Endothelial cell of umbilical vein (primary cell): ENCODE measurements around the gene RFC2. TPM values are rescaled to one million over a fixed set of nuclear protein-coding genes. Genes with fewer than 3 reads are reported as not detected.

ENCODE experiments used
- BruUV-seq: library from RNA; stranded (reverse); fragments of 400-500 nt; replicated peaks from 2 replicates; lab custom pipeline; 2021; lab: Mats Ljungman, UMichigan
- CTCF ChIA-PET: fragments of 300-600, 350-600 bp; sonication (Branson Sonifier 250); formaldehyde crosslinking; loops from one replicate; lab custom pipeline; 2021; ENCODE audit warnings: antibody characterized with exemption, inconsistent platforms; lab: Charles Lee
- POLR2A ChIA-PET: fragments of 300-600, 350-600 bp; sonication (Branson Sonifier 250); formaldehyde crosslinking; loops from one replicate; lab custom pipeline; 2021; ENCODE audit warnings: antibody characterized with exemption, inconsistent platforms; lab: Charles Lee
- DNase-seq: peaks from one replicate; pipeline ENCODE4 v3.0.0-alpha.2; 2011; ENCODE audit warnings: low read depth, low spot score
- FAIRE-seq: peaks from 2 replicates; lab custom pipeline; 2011; peaks lifted over from hg19 to GRCh38; lab: Jason Lieb, UNC
- H2AFZ ChIP-seq: 2 replicates; pipeline ENCODE4 v1.6.0; 2012; ENCODE audit warnings: low read depth, low read length, control low read depth, inconsistent platforms
- H3K27ac ChIP-seq: 2 replicates; pipeline ENCODE4 v1.5.1; 2011; ENCODE audit warnings: low read depth, mild to moderate bottlenecking, control low read depth, low read length, moderate library complexity; ENCODE audit not compliant: insufficient read depth
- H3K27me3 ChIP-seq, 2 experiments: 2 replicates each; pipeline versions ENCODE4 v1.6.0 to v1.6.1; 2011; ENCODE audit warnings: low read length in 2 of 2, mixed read lengths in 1 of 2; ENCODE audit not compliant: control insufficient read depth in 2 of 2, insufficient read depth in 2 of 2
- H3K36me3 ChIP-seq, 2 experiments: 2 replicates in 1 of 2; 3 replicates in 1 of 2; pipeline ENCODE4 v1.5.1; 2011; ENCODE audit warnings: low read length in 2 of 2, mild to moderate bottlenecking in 1 of 2, moderate library complexity in 1 of 2; ENCODE audit not compliant: control insufficient read depth in 2 of 2, insufficient read depth in 2 of 2; ENCODE audit errors: extremely low read depth in 1 of 2
- H3K4me1 ChIP-seq: 3 replicates; pipeline ENCODE4 v1.5.1; 2011; ENCODE audit warnings: mild to moderate bottlenecking, low read length; ENCODE audit not compliant: control insufficient read depth, insufficient read depth; ENCODE audit errors: extremely low read depth
- H3K4me2 ChIP-seq: 2 replicates; pipeline ENCODE4 v1.6.1; 2011; ENCODE audit warnings: low read length, control low read depth, mixed read lengths; ENCODE audit not compliant: insufficient read depth
- H3K4me3 ChIP-seq, 3 experiments: fragments of 200-600 bp in 1 of 3; sonication (generic), shearing (Covaris generic) in 1 of 3; replicated peaks in 1 of 3; 2 replicates each; pipeline ENCODE4 v1.5.1; 2011 to 2016; ENCODE audit warnings: control low read depth in 3 of 3, low read length in 3 of 3, mild to moderate bottlenecking in 2 of 3, inconsistent platforms in 1 of 3, low read depth in 1 of 3, moderate library complexity in 1 of 3; ENCODE audit not compliant: insufficient read depth in 1 of 3
- H3K79me2 ChIP-seq: 2 replicates; pipeline ENCODE4 v1.6.0; 2012; ENCODE audit warnings: low read length, inconsistent platforms; ENCODE audit not compliant: control insufficient read depth, insufficient read depth
- H3K9ac ChIP-seq: replicated peaks from 2 replicates; pipeline ENCODE3; 2011; ENCODE audit warnings: low read length, control low read depth; ENCODE audit not compliant: insufficient read depth; ENCODE audit errors: extremely low read depth
- H3K9me1 ChIP-seq: replicated peaks from 3 replicates; pipeline ENCODE4 v1.6.0; 2011; ENCODE audit warnings: mild to moderate bottlenecking, low read length; ENCODE audit not compliant: control insufficient read depth, insufficient read depth; ENCODE audit errors: extremely low read depth
- H3K9me3 ChIP-seq: replicated peaks from 2 replicates; pipeline ENCODE4 v1.5.1; 2012; ENCODE audit warnings: low read length, inconsistent platforms; ENCODE audit not compliant: control insufficient read depth, insufficient read depth
- H4K20me1 ChIP-seq: replicated peaks from 2 replicates; pipeline ENCODE3; 2011; ENCODE audit warnings: mild to moderate bottlenecking, low read length; ENCODE audit not compliant: control insufficient read depth, insufficient read depth; ENCODE audit errors: extremely low read depth
- EZH2 ChIP-seq: IDR thresholded peaks from 2 replicates; pipeline ENCODE4 v1.6.1; 2012; ENCODE audit warnings: borderline replicate concordance, low read depth, mild to moderate bottlenecking, moderate library complexity, low read length, inconsistent platforms; ENCODE audit not compliant: severe bottlenecking
- GATA2 ChIP-seq: IDR thresholded peaks from 2 replicates; pipeline ENCODE4 v1.7.0; 2011; ENCODE audit warnings: low read depth, mild to moderate bottlenecking, moderate library complexity, mixed read lengths, low read length; ENCODE audit not compliant: insufficient read length, insufficient read depth
- JUN ChIP-seq: IDR thresholded peaks from 2 replicates; pipeline ENCODE4 v1.6.1; 2011; ENCODE audit warnings: borderline replicate concordance, low read depth; ENCODE audit not compliant: insufficient read length, insufficient read depth
- POLR2A ChIP-seq: IDR thresholded peaks from 2 replicates; pipeline ENCODE4 v1.6.1; 2012; ENCODE audit warnings: low read depth, mild to moderate bottlenecking, control low read depth, low read length
- POLR2AphosphoS5 ChIP-seq: IDR thresholded peaks from 2 replicates; pipeline ENCODE4 v1.6.1; 2012; ENCODE audit warnings: low read depth, mild to moderate bottlenecking, control low read depth, low read length, moderate library complexity; ENCODE audit not compliant: insufficient read depth
- dilution Hi-C: fragments of 300-500 bp; cut with MboI; formaldehyde crosslinking; loops from one replicate; pipeline ENCODE4 v1.15.0; 2019; ENCODE audit warnings: low sequenced_read_pairs; ENCODE audit not compliant: extremely low pct_ligation_motif_present
- intact Hi-C: fragments of 100-400 bp; cut with micrococcal nuclease; formaldehyde crosslinking; loops from one replicate; pipeline ENCODE4 v1.10.0; 2022
- polyA plus RNA-seq, 4 experiments: library from polyadenylated mRNA; depleted of rRNA in 3 of 4; stranded (reverse) in 3 of 4; unstranded in 1 of 4; fragments of >200 nt; gene quantifications; 2 replicates each; pipeline versions ENCODE4 v1.2.1 to v1.2.3, GENCODE V29; 2011 to 2012; ENCODE audit warnings: missing spikeins in 1 of 4
- total RNA-seq: library from RNA; stranded (reverse); gene quantifications from 2 replicates; pipeline ENCODE4 v1.2.3, GENCODE V29; 2021
- TF ChIP-seq, protein P1 (sequence below): IDR thresholded peaks from 2 replicates; pipeline ENCODE4 v1.6.1; 2011; ENCODE audit not compliant: insufficient read depth, insufficient read length
- TF ChIP-seq, protein P2 (sequence below), 2 donors: IDR thresholded peaks; 1 replicate in 1 of 2; 2 replicates in 1 of 2; pipeline ENCODE4 v1.5.1; 2011; ENCODE audit warnings: low read length in 2 of 2, mild to moderate bottlenecking in 2 of 2, moderate library complexity in 2 of 2, control low read depth in 1 of 2, inconsistent platforms in 1 of 2, low read depth in 1 of 2; ENCODE audit not compliant: insufficient read depth in 1 of 2; ENCODE audit errors: extremely low read depth in 1 of 2

RFC2 gene
- total and polyA plus RNA-seq, 2 donors (not counting 3 experiments of a cell fraction or from before 2014, with no cell fraction given) = 24.4 to 44.3 TPM

DNA sequence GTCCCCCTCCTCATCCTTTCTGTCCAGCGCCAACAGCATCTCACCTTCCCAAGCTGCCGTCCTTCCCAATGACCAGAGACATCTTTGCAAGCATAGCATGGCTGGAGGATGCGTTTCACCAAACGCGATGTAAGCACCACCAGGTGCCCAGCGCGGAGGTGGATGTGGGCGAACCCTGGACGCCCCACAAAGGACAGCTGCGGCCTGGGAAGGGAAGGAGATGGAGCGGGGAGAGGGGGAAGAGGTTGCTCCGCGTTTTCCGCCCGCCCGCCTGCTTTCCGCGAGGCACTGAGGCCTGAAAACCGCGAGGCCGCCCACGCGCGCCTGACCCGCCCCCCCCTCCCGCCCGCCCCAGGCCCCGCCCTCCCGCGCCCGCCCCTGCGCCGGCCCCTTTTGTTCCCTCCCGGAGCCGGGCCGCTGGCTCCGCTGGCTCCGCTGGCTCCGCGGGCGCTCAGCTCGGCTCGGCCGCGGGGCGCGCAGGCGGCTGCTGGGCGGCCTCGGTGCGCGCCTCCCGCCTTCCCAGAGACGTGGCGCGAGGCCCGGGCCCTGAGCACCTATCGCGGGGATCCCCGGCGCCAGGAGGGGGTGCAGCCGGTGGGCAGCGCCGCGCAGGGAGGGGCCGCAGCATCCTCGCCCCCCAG lies 34.9 kb upstream of the RFC2 start, which contains the start of gene CLIP2:
TSS of gene CLIP2 (plus strand) at position 390 of the 641 bp plus-strand sequence. CDS start 28,140 bp downstream, outside the sequence.
- dilution Hi-C loops = no loop called here
- ChIA-PET CTCF (interaction anchor here (0.6 to 5.6 kb wide), 9 partner anchors 10 to 174 kb away, joined by 3 to 33 read pairs (median 4); no protein-coding TSS in a partner anchor), POLR2A (interaction anchor here (0.9 kb wide), 1 partner anchor 9 kb away, joined by 3 read pairs; no protein-coding TSS in a partner anchor)
- H3K4me3 ChIP-seq = peak within 1 kb of the TSS; percentile 75 to 90 (median 85)
- H2AFZ ChIP-seq = peak within 1 kb of the TSS; percentile 99
- no peaks in the 10 kb centered on the region for H3K9me1 ChIP-seq
- no TSS peak for BruUV-seq
- peak; percentile 67 for DNase-seq
- H3K27me3 ChIP-seq = no peaks in the 10 kb centered on the region
- no peaks in the 10 kb centered on the region for H3K36me3 ChIP-seq
- H3K27ac ChIP-seq = peak within 1 kb of the TSS; percentile 29
- TF ChIP-seq POLR2AphosphoS5 (peak; percentile 85), POLR2A (peak; percentile 65)
- TF ChIP-seq, protein P1, sequence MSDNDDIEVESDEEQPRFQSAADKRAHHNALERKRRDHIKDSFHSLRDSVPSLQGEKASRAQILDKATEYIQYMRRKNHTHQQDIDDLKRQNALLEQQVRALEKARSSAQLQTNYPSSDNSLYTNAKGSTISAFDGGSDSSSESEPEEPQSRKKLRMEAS = no peak
- no peaks in the 10 kb centered on the region for H3K9me3 ChIP-seq
- H3K4me1 ChIP-seq = peaks cover 11% of the 10 kb centered on the region
- intact Hi-C loops = loop anchor here (1.0 kb wide), 3 partner anchors 10 to 35 kb away; partner anchors contain the start of gene RFC2
- H4K20me1 ChIP-seq = no peaks in the 10 kb centered on the region
- peak within 1 kb of the TSS; percentile 73 for H3K9ac ChIP-seq
- H3K79me2 ChIP-seq = peaks cover 33% of the 10 kb centered on the region
- peak within 1 kb of the TSS; percentile 86 for H3K4me2 ChIP-seq
- peak; percentile 78 for FAIRE-seq

DNA sequence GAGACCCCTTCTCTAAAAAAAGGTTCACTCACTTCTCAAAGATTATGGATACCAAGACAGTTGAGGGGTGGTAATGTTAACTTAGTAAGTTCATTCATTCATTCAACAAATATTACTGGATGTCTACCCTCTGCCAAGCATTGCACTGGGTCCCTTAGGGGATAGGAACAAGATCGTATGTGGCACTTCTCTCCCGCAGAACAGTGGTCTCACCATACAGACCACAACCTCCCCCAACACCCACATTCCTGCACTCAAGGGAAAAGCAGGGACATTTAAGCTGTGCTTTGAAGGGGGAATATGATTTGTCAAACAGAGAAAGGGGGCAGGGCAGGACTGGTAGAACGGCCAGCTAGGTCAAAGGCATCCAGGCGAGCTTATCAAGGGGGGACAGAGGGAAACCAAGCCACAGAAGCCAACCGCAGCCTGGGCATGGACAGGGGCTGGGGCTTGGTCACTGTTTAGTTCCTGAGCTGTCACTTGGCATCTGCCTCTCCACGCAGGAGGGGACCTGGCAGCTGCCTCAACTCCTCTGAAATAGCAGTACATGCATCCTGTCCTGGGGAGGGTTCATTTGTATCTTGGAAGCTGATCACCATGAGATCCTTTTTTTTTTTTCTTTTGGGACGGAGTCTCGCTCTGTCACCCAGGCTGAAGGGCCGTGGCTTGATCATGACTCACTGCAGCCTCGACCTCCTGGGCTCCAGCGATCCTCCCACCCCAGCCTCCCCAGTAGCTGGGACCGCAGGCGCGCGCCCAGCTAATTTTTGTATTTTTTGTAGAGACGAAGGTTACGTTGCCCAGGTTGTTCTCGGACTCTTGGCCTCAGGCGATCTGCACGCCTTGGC lies 34.1 kb upstream of the RFC2 start:
- Histone ChIP-seq H3K27me3 (no peaks in the 10 kb centered on the region), H3K9ac (no peak overlapping the region), H3K9me3 (no peaks in the 10 kb centered on the region), H3K36me3 (no peaks in the 10 kb centered on the region), H4K20me1 (no peaks in the 10 kb centered on the region), H3K9me1 (no peaks in the 10 kb centered on the region), H3K27ac (no peak overlapping the region), H3K4me1 (peaks cover 11% of the 10 kb centered on the region), H2AFZ (peak overlapping the region; percentile 99), H3K79me2 (peaks cover 28% of the 10 kb centered on the region), H3K4me2 (no peak overlapping the region), H3K4me3 (no peak overlapping the region)
- intact Hi-C loops = no loop called here
- TF ChIP-seq EZH2 (no peak), POLR2AphosphoS5 (no peak), JUN (no peak), GATA2 (no peak)
- TF ChIP-seq, protein P1 = no peak
- TF ChIP-seq, protein P2, sequence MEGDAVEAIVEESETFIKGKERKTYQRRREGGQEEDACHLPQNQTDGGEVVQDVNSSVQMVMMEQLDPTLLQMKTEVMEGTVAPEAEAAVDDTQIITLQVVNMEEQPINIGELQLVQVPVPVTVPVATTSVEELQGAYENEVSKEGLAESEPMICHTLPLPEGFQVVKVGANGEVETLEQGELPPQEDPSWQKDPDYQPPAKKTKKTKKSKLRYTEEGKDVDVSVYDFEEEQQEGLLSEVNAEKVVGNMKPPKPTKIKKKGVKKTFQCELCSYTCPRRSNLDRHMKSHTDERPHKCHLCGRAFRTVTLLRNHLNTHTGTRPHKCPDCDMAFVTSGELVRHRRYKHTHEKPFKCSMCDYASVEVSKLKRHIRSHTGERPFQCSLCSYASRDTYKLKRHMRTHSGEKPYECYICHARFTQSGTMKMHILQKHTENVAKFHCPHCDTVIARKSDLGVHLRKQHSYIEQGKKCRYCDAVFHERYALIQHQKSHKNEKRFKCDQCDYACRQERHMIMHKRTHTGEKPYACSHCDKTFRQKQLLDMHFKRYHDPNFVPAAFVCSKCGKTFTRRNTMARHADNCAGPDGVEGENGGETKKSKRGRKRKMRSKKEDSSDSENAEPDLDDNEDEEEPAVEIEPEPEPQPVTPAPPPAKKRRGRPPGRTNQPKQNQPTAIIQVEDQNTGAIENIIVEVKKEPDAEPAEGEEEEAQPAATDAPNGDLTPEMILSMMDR (IDR thresholded peaks at IDR 0.05; ENCODE audit: extremely low read depth in 1 of 2, insufficient read depth in 1 of 2, low read depth in 1 of 2, low read length in 2 of 2) = no peak
- BruUV-seq = no TSS peak
- DNase-seq (no peak), FAIRE-seq (no peak)
- dilution Hi-C loops = no loop called here
- CTCF ChIA-PET = interaction anchor here (0.7 to 5.6 kb wide), 6 partner anchors 9 to 175 kb away, joined by 3 to 33 read pairs (median 4); partner anchors contain the start of gene RFC2
- POLR2A ChIA-PET = no interaction called here
